Lower leg skin (tissue), 3 donors: ENCODE data around the gene SPATA2.
"Not testable (repeated sequence)": the region's sequence is repeated elsewhere in the genome, so short reads cannot be mapped to it uniquely, and the experiment has no call there.

Source experiments
- CTCF ChIP-seq, 3 donors: fragments of 450-650 bp; IDR thresholded peaks; one replicate each; pipeline ENCODE4 v1.5.1; 2016; ENCODE audit warnings: antibody characterized with exemption in 3 of 3, mild to moderate bottlenecking in 3 of 3, moderate library complexity in 2 of 3
- POLR2A ChIP-seq, 2 donors: fragments of 450-650 bp; IDR thresholded peaks; one replicate each; pipeline ENCODE4 v1.6.1; 2016 to 2017; ENCODE audit warnings: antibody characterized with exemption in 2 of 2, mild to moderate bottlenecking in 1 of 2, moderate library complexity in 1 of 2

- TF ChIP-seq CTCF, POLR2A (IDR thresholded peaks at IDR 0.05): not testable (repeated sequence)
Measured at GRCh38 chr20:49861232-49861631, 54.1 kb downstream of the SPATA2 start.
